H9 (cell line): ENCODE results near the gene SRSF12. TPM values are rescaled to one million over a fixed set of nuclear protein-coding genes. Genes with fewer than 3 reads are reported as not detected.

Experiments used
- DNase-seq: peaks from one replicate; pipeline ENCODE4 v3.0.0-alpha.2; 2017
- H2AFZ ChIP-seq: one replicate; pipeline ENCODE4 v1.6.1; 2013; ENCODE audit warnings: mild to moderate bottlenecking, low read length, control low read depth, moderate library complexity
- H2AK5ac ChIP-seq: 2 replicates; pipeline ENCODE4 v1.6.1; 2013; ENCODE audit warnings: low read length, control low read depth, mixed read lengths; ENCODE audit not compliant: insufficient read length
- H2BK120ac ChIP-seq: one replicate; pipeline ENCODE4 v1.6.1; 2013; ENCODE audit warnings: low read depth, mild to moderate bottlenecking, low read length, control low read depth, inconsistent platforms; ENCODE audit not compliant: poor library complexity, severe bottlenecking
- H2BK12ac ChIP-seq: 2 replicates; pipeline ENCODE4 v1.6.1; 2013; ENCODE audit warnings: low read length, control low read depth, mixed read lengths, low read depth; ENCODE audit not compliant: insufficient read length
- H2BK15ac ChIP-seq: 2 replicates; pipeline ENCODE4 v1.6.1; 2013; ENCODE audit warnings: low read depth, low read length, control low read depth
- H2BK20ac ChIP-seq: one replicate; pipeline ENCODE4 v1.6.1; 2013; ENCODE audit warnings: low read depth, mild to moderate bottlenecking, low read length, control low read depth, inconsistent platforms; ENCODE audit not compliant: poor library complexity, severe bottlenecking
- H2BK5ac ChIP-seq: 2 replicates; pipeline ENCODE4 v1.6.1; 2013; ENCODE audit warnings: low read length, control low read depth, mixed read lengths; ENCODE audit not compliant: insufficient read length
- H3K14ac ChIP-seq: 2 replicates; pipeline ENCODE4 v1.6.1; 2013; ENCODE audit warnings: low read length, control low read depth; ENCODE audit not compliant: insufficient read depth
- H3K18ac ChIP-seq: 2 replicates; pipeline ENCODE4 v1.6.1; 2013; ENCODE audit warnings: low read depth, mild to moderate bottlenecking, mixed read lengths, low read length, control low read depth; ENCODE audit not compliant: insufficient read length
- H3K23ac ChIP-seq: 2 replicates; pipeline ENCODE4 v1.6.1; 2013; ENCODE audit warnings: low read length, control low read depth, mixed read lengths, low read depth; ENCODE audit not compliant: insufficient read length
- H3K23me2 ChIP-seq: 2 replicates; pipeline ENCODE4 v1.6.1; 2013; ENCODE audit warnings: low read depth, mild to moderate bottlenecking, mixed read lengths, low read length, control low read depth; ENCODE audit not compliant: insufficient read length, poor library complexity, severe bottlenecking
- H3K27ac ChIP-seq: 2 replicates; pipeline ENCODE4 v1.5.1; 2013; ENCODE audit warnings: low read length, control low read depth, mixed read lengths, low read depth; ENCODE audit not compliant: insufficient read length
- H3K27me3 ChIP-seq: 2 replicates; pipeline ENCODE4 v1.6.1; 2013; ENCODE audit warnings: low read length, control low read depth, inconsistent platforms; ENCODE audit not compliant: insufficient read depth
- H3K4ac ChIP-seq: 2 replicates; pipeline ENCODE4 v1.6.1; 2013; ENCODE audit warnings: low read depth, mild to moderate bottlenecking, control low read depth, inconsistent platforms, low read length, moderate library complexity
- H3K4me1 ChIP-seq: 2 replicates; pipeline ENCODE4 v1.6.1; 2013; ENCODE audit warnings: low read length, control low read depth, inconsistent platforms; ENCODE audit not compliant: insufficient read depth
- H3K4me2 ChIP-seq: 2 replicates; pipeline ENCODE4 v1.6.1; 2013; ENCODE audit warnings: low read length, control low read depth, mixed read lengths; ENCODE audit not compliant: insufficient read length, insufficient read depth
- H3K56ac ChIP-seq: 2 replicates; pipeline ENCODE4 v1.6.1; 2013; ENCODE audit warnings: low read depth, mild to moderate bottlenecking, mixed read lengths, low read length, control low read depth; ENCODE audit not compliant: insufficient read length
- H3K79me1 ChIP-seq: 2 replicates; pipeline ENCODE4 v1.6.1; 2013; ENCODE audit warnings: low read depth, mild to moderate bottlenecking, moderate library complexity, low read length, control low read depth, inconsistent platforms; ENCODE audit not compliant: insufficient read depth, poor library complexity, severe bottlenecking
- H3K79me2 ChIP-seq: 2 replicates; pipeline ENCODE4 v1.6.1; 2013; ENCODE audit warnings: low read length, control low read depth, inconsistent platforms; ENCODE audit not compliant: insufficient read depth
- H3K9ac ChIP-seq: 2 replicates; pipeline ENCODE4 v1.6.1; 2013; ENCODE audit warnings: low read length, control low read depth, mixed read lengths; ENCODE audit not compliant: insufficient read length; ENCODE audit errors: extremely low read depth
- H3K9me3 ChIP-seq: one replicate; pipeline ENCODE4 v1.6.1; 2013; ENCODE audit warnings: low read depth, low read length, inconsistent platforms; ENCODE audit not compliant: control insufficient read depth
- H3T11ph ChIP-seq: one replicate; pipeline ENCODE4 v1.6.1; 2013; ENCODE audit warnings: mild to moderate bottlenecking, low read length, control low read depth, inconsistent platforms
- H4K20me1 ChIP-seq: one replicate; pipeline ENCODE4 v1.6.1; 2013; ENCODE audit not compliant: control insufficient read depth, insufficient read length, insufficient read depth
- H4K5ac ChIP-seq: 2 replicates; pipeline ENCODE4 v1.6.1; 2013; ENCODE audit warnings: low read depth, mild to moderate bottlenecking, mixed read lengths, low read length, control low read depth; ENCODE audit not compliant: insufficient read length
- H4K8ac ChIP-seq: replicated peaks from 2 replicates; pipeline ENCODE4 v1.6.1; 2013; ENCODE audit warnings: low read length, control low read depth, mixed read lengths, low read depth; ENCODE audit not compliant: insufficient read length
- H4K91ac ChIP-seq: 2 replicates; pipeline ENCODE4 v1.6.1; 2013; ENCODE audit warnings: low read depth, mild to moderate bottlenecking, moderate library complexity, mixed read lengths, low read length, control low read depth; ENCODE audit not compliant: insufficient read length
- H3K27ac Mint-ChIP-seq, 3 experiments: 2 replicates in 2 of 3; 3 replicates in 1 of 3; pipeline ENCODE4 v1.8.0; 2020 to 2021; ENCODE audit warnings: mixed read lengths in 3 of 3, mild to moderate bottlenecking in 1 of 3, moderate library complexity in 1 of 3
- H3K27me3 Mint-ChIP-seq: 2 replicates; pipeline ENCODE4 v1.8.0; 2021; ENCODE audit warnings: low read depth, mild to moderate bottlenecking, moderate library complexity, mixed read lengths
- H3K36me3 Mint-ChIP-seq, 3 experiments: 2 replicates in 2 of 3; 3 replicates in 1 of 3; pipeline ENCODE4 v1.8.0; 2020 to 2021; ENCODE audit warnings: low read depth in 3 of 3, mixed read lengths in 3 of 3; ENCODE audit not compliant: insufficient read depth in 1 of 3
- H3K4me1 Mint-ChIP-seq, 2 experiments: 2 replicates each; pipeline ENCODE4 v1.8.0; 2020; ENCODE audit warnings: mixed read lengths in 2 of 2
- H3K4me3 Mint-ChIP-seq, 2 experiments: 2 replicates in 1 of 2; 3 replicates in 1 of 2; pipeline ENCODE4 v1.8.0; 2020 to 2021; ENCODE audit warnings: mild to moderate bottlenecking in 2 of 2, mixed read lengths in 2 of 2, moderate library complexity in 1 of 2
- H3K9me3 Mint-ChIP-seq, 2 experiments: 2 replicates in 1 of 2; 3 replicates in 1 of 2; pipeline ENCODE4 v1.8.0; 2020; ENCODE audit warnings: mild to moderate bottlenecking in 2 of 2, mixed read lengths in 2 of 2, moderate library complexity in 1 of 2
- WGBS: extraction: QIAGEN DNeasy Blood & Tissue Kit; methylation state at CpG from one replicate; pipeline ENCODE4 v1.1.7; 2013; ENCODE audit warnings: missing lambda C conversion rate, low lambda C conversion rate, mixed read lengths; ENCODE audit not compliant: insufficient read length; ENCODE audit errors: extremely low coverage; 5-methylcytosine and 5-hydroxymethylcytosine counted together
- total RNA-seq: library from RNA; stranded (reverse); gene quantifications from 2 replicates; pipeline ENCODE4 v1.2.1, GENCODE V29; 2021
- TF ChIP-seq, protein P1 (sequence below): fragments of 200-600 bp; sonication (generic); conservative IDR thresholded peaks from 3 replicates; pipeline ENCODE4 v1.8.0; 2021; ENCODE audit warnings: antibody characterized with exemption, mild to moderate bottlenecking

The SRSF12 gene
- total RNA-seq, 1 experiment from 2014 or later: 7.6 TPM

DNA sequence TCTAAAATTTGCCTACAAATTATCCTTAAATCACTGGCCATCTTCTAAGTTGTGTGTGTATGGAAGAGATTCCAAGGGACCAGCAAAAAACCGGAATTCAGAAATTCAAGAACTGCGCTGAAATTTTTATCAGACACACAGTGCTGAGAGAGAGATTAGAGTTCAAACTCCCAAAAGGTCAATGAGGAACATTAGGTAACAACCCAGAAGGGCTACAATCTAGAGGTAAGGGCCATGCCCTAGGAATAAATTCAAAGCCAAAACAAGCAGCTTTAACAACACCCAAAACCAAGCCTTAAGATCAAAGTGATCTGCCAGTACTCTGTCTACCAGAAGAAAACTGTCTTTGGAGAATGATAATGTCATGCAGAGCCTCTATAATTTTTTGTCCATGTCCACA, 17.8 kb downstream of the SRSF12 start:
- Histone ChIP-seq H3K23me2 (no peaks in the 10 kb centered on the region), H3K79me1 (no peaks in the 10 kb centered on the region), H3K79me2 (no peaks in the 10 kb centered on the region), H4K91ac (no peak overlapping the region), H3K9ac (no peak overlapping the region), H3K27me3 (no peaks in the 10 kb centered on the region), H4K20me1 (no peaks in the 10 kb centered on the region), H3T11ph (no peak overlapping the region), H3K18ac (no peak overlapping the region), H4K5ac (no peak overlapping the region), H3K56ac (no peak overlapping the region), H2AK5ac (no peak overlapping the region), H3K14ac (no peak overlapping the region), H3K4me2 (no peak overlapping the region), H3K4me1 (no peaks in the 10 kb centered on the region), H3K9me3 (no peaks in the 10 kb centered on the region), H2BK120ac (no peak overlapping the region), H2AFZ (no peak overlapping the region), H3K4ac (no peak overlapping the region), H2BK12ac (no peak overlapping the region), H2BK15ac (no peak overlapping the region), H4K8ac (no peak overlapping the region), H3K23ac (no peak overlapping the region), H3K27ac (no peak overlapping the region), H2BK20ac (no peak overlapping the region), H2BK5ac (no peak overlapping the region)
- H3K4me1 Mint-ChIP-seq: no peaks in the 10 kb centered on the region
- no peaks in the 10 kb centered on the region for H3K9me3 Mint-ChIP-seq
- no peak for DNase-seq
- H3K36me3 Mint-ChIP-seq: peaks cover 2 to 25% (median 23%) of the 10 kb centered on the region in 3 experiments; a peak in 6 of 7 replicates
- H3K4me3 Mint-ChIP-seq: no peak overlapping the region
- no peak overlapping the region; a peak in 1 of 7 replicates for H3K27ac Mint-ChIP-seq
- no CpG with 5 or more reads among the region's 2 CpGs for WGBS
- no peaks in the 10 kb centered on the region for H3K27me3 Mint-ChIP-seq
- TF ChIP-seq, protein P1, sequence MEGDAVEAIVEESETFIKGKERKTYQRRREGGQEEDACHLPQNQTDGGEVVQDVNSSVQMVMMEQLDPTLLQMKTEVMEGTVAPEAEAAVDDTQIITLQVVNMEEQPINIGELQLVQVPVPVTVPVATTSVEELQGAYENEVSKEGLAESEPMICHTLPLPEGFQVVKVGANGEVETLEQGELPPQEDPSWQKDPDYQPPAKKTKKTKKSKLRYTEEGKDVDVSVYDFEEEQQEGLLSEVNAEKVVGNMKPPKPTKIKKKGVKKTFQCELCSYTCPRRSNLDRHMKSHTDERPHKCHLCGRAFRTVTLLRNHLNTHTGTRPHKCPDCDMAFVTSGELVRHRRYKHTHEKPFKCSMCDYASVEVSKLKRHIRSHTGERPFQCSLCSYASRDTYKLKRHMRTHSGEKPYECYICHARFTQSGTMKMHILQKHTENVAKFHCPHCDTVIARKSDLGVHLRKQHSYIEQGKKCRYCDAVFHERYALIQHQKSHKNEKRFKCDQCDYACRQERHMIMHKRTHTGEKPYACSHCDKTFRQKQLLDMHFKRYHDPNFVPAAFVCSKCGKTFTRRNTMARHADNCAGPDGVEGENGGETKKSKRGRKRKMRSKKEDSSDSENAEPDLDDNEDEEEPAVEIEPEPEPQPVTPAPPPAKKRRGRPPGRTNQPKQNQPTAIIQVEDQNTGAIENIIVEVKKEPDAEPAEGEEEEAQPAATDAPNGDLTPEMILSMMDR: no peak
